ENCODE measurements around the gene YJEFN3. TPM values are rescaled to one million over a fixed set of nuclear protein-coding genes. Genes with fewer than 3 reads are reported as not detected.

Gene YJEFN3
- total RNA-seq, 4 donors from 2014 or later, result 0.08 to 0.57 (median 0.15) TPM

DNA sequence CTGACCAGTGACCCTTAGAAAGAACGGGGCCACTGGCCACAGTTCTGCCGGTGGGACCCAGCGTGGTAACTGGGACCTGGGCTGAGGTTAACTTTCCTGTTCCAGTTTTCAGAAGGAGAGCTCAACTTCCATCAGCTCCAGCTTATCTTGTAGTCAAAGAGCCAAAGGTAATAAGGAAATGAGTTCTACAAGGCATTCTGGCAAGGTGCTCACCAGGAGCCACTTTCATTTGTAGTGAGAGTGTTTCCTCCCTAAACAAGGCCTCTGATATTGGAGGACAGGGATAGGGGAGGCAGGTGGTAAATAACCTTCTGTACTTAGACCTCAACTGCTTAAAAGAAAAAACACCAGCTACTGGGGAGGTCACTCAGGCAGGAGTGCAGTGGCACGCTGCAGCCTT lies 51.7 kb downstream of the YJEFN3 start:
- Histone ChIP-seq H3K27ac (no peak overlapping the region), H3K36me3 (no peaks in the 10 kb centered on the region), H3K4me3 (no peak overlapping the region), H3K27me3 (no peaks in the 10 kb centered on the region), H3K4me1 (peaks cover 0 to 4% (median 0%) of the 10 kb centered on the region in 3 donors), H3K9me3 (no peaks in the 10 kb centered on the region)
- WGBS, 2 donors, result 100% methylated on average over 1 to 3 of the region's 4 CpGs
- TF ChIP-seq POLR2A (IDR thresholded peaks at IDR 0.05), result no peak
- TF ChIP-seq, protein P1, sequence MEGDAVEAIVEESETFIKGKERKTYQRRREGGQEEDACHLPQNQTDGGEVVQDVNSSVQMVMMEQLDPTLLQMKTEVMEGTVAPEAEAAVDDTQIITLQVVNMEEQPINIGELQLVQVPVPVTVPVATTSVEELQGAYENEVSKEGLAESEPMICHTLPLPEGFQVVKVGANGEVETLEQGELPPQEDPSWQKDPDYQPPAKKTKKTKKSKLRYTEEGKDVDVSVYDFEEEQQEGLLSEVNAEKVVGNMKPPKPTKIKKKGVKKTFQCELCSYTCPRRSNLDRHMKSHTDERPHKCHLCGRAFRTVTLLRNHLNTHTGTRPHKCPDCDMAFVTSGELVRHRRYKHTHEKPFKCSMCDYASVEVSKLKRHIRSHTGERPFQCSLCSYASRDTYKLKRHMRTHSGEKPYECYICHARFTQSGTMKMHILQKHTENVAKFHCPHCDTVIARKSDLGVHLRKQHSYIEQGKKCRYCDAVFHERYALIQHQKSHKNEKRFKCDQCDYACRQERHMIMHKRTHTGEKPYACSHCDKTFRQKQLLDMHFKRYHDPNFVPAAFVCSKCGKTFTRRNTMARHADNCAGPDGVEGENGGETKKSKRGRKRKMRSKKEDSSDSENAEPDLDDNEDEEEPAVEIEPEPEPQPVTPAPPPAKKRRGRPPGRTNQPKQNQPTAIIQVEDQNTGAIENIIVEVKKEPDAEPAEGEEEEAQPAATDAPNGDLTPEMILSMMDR (IDR thresholded peaks at IDR 0.05), result no peak
- intact Hi-C loops (cut with DNase I), result no loop called here
- DNase-seq, result no peak

DNA sequence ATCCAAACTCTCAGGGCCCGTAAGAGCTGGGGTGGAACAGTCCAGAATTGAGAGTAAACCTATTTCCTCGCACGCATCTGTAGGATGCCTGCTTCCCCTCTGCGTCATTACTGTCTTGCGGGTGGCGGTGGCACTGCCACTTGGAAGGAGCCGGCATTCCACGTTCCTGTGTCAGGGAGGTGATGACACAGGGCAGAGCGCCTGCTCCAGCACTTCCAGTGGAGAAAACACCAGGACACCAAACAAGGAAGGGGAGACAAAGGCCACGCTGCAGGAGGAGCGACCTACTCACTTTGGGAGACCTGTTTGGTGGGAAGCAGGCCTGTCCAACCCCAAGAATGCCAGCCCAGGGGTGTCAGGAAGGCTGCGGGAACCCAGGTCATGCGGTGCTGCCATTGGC lies 52.7 kb downstream of the YJEFN3 start:
- Histone ChIP-seq H3K27ac (no peak overlapping the region), H3K9me3 (no peaks in the 10 kb centered on the region), H3K27me3 (no peaks in the 10 kb centered on the region), H3K36me3 (no peaks in the 10 kb centered on the region), H3K4me3 (no peak overlapping the region), H3K4me1 (peaks cover 0 to 4% (median 0%) of the 10 kb centered on the region in 3 donors)
- intact Hi-C loops (cut with DNase I), result no loop called here
- no peak for DNase-seq
- WGBS, 2 donors, result 80 to 95% methylated on average over 4 of the region's 13 CpGs
- TF ChIP-seq, protein P1 (IDR thresholded peaks at IDR 0.05), result no peak
- TF ChIP-seq POLR2A (IDR thresholded peaks at IDR 0.05), result no peak

GRCh38 chr19:19582471-19582870 lies 53.8 kb downstream of the YJEFN3 start:
- TF ChIP-seq POLR2A (IDR thresholded peaks at IDR 0.05), result no peak
- TF ChIP-seq, protein P1 (IDR thresholded peaks at IDR 0.05), result no peak
- intact Hi-C loops (cut with DNase I), result no loop called here
- Histone ChIP-seq H3K36me3 (no peaks in the 10 kb centered on the region), H3K27me3 (no peaks in the 10 kb centered on the region), H3K4me1 (peaks cover 0 to 4% (median 0%) of the 10 kb centered on the region in 3 donors), H3K4me3 (no peak overlapping the region), H3K27ac (no peak overlapping the region), H3K9me3 (no peaks in the 10 kb centered on the region)
- 75 to 93% methylated on average over 2 to 4 of the region's 6 CpGs for WGBS, 2 donors
- DNase-seq, result no peak

GRCh38 chr19:19584356-19584755 lies 55.6 kb downstream of the YJEFN3 start:
- Histone ChIP-seq H3K36me3 (no peaks in the 10 kb centered on the region), H3K4me3 (no peak overlapping the region), H3K27ac (no peak overlapping the region), H3K27me3 (no peaks in the 10 kb centered on the region), H3K9me3 (no peaks in the 10 kb centered on the region), H3K4me1 (peaks cover 0 to 4% (median 0%) of the 10 kb centered on the region in 3 donors)
- 92 to 95% methylated on average over 6 of the region's 6 CpGs for WGBS, 2 donors
- TF ChIP-seq, protein P1 (IDR thresholded peaks at IDR 0.05), result no peak
- no peak for TF ChIP-seq POLR2A (IDR thresholded peaks at IDR 0.05)
- DNase-seq, result no peak
- intact Hi-C loops (cut with DNase I), result no loop called here

Other genes starting within 250 kb of the YJEFN3 start
- gene SUGP1, start 208.4 kb upstream of the YJEFN3 start, total RNA-seq, result 10 to 100 TPM; 31.0 to 47.4 (median 32.3) TPM
- 10 to 100 TPM; 35.4 to 53.2 (median 39.1) TPM for gene MAU2, start 208.1 kb upstream of the YJEFN3 start, total RNA-seq
- 10 to 100 TPM; 39.7 to 81.4 (median 41.6) TPM for gene GATAD2A, start 123.2 kb upstream of the YJEFN3 start, total RNA-seq
- 1 to 10 TPM in 1 of 4 donors, under 1 TPM in 3; 0.57 to 1.7 (median 0.89) TPM for gene TSSK6, start 13.4 kb upstream of the YJEFN3 start, total RNA-seq
- 10 to 100 TPM; 44.6 to 88.7 (median 56.0) TPM for gene NDUFA13, start 12.7 kb upstream of the YJEFN3 start, total RNA-seq
- gene CILP2, start 9.4 kb downstream of the YJEFN3 start, total RNA-seq, result under 1 TPM in 1 of 4 donors, not detected in 3; under 0.01 TPM
- gene PBX4, start 89.8 kb downstream of the YJEFN3 start, total RNA-seq, result 1 to 10 TPM in 3 of 4 donors, under 1 TPM in 1; 0.61 to 1.9 (median 1.7) TPM
- 10 to 100 TPM in 2 of 4 donors, 1 to 10 TPM in 2; 7.6 to 13.1 (median 9.5) TPM for gene LPAR2, start 99.3 kb downstream of the YJEFN3 start, total RNA-seq
- 10 to 100 TPM in 2 of 4 donors, 1 to 10 TPM in 2; 7.0 to 22.8 (median 10.0) TPM for gene GMIP, start 114.7 kb downstream of the YJEFN3 start, total RNA-seq
- 100 to 1,000 TPM in 3 of 4 donors, 10 to 100 TPM in 1; 79.7 to 257 (median 153) TPM for gene ATP13A1, start 134.8 kb downstream of the YJEFN3 start, total RNA-seq
- gene ZNF101, start 139.9 kb downstream of the YJEFN3 start, total RNA-seq, result 1 to 10 TPM; 5.5 to 8.2 (median 6.5) TPM
- gene ZNF14, start 204.2 kb downstream of the YJEFN3 start, total RNA-seq, result 1 to 10 TPM; 1.9 to 6.3 (median 2.1) TPM

All from esophagus squamous epithelium (tissue), 5 donors.